NCI-H1417 (cell line): ENCODE data around the gene HNRNPA2B1.
"Not testable (repeated sequence)": the region's sequence is repeated elsewhere in the genome, so short reads cannot be mapped to it uniquely, and the experiment has no call there.

ENCODE experiments used
- DNase-seq, 3 experiments: peaks; one replicate each; lab custom pipeline; 2025; lab: John Stamatoyannopoulos, UW

Gene HNRNPA2B1

GRCh38 chr7:26185131-26185843, 15.3 kb downstream of the HNRNPA2B1 start:
- peak in 1 of 3 experiments; percentile 62 for DNase-seq

GRCh38 chr7:26184281-26185101, 16.1 kb downstream of the HNRNPA2B1 start:
- DNase-seq, result peak in 1 of 3 experiments; percentile 60

- peak in 1 of 3 experiments; percentile 60 for DNase-seq
Observed at GRCh38 chr7:26183545-26184280, 16.8 kb downstream of the HNRNPA2B1 start.

- DNase-seq, result peak in 1 of 3 experiments; percentile 48
Observed at GRCh38 chr7:26182706-26183105, 17.8 kb downstream of the HNRNPA2B1 start.

GRCh38 chr7:26182283-26182682, 18.3 kb downstream of the HNRNPA2B1 start:
- peak in 1 of 3 experiments; percentile 48 for DNase-seq

GRCh38 chr7:26181474-26182227, 18.9 kb downstream of the HNRNPA2B1 start:
- DNase-seq, result no peak

GRCh38 chr7:26180792-26181198, 19.8 kb downstream of the HNRNPA2B1 start:
- no peak for DNase-seq

- no peak for DNase-seq
Observed at GRCh38 chr7:26179826-26180497, 20.6 kb downstream of the HNRNPA2B1 start.

GRCh38 chr7:26179422-26179821, 21.1 kb downstream of the HNRNPA2B1 start:
- DNase-seq, result no peak

GRCh38 chr7:26178272-26178960, 22.1 kb downstream of the HNRNPA2B1 start:
- no peak for DNase-seq

- not testable (repeated sequence) for DNase-seq
Observed at GRCh38 chr7:26177269-26177668, 23.3 kb downstream of the HNRNPA2B1 start.

GRCh38 chr7:26176696-26177095, 23.9 kb downstream of the HNRNPA2B1 start:
- DNase-seq, result not testable (repeated sequence)

GRCh38 chr7:26175903-26176302, 24.6 kb downstream of the HNRNPA2B1 start:
- not testable (repeated sequence) for DNase-seq

GRCh38 chr7:26172048-26172447, 28.5 kb downstream of the HNRNPA2B1 start:
- no peak for DNase-seq

GRCh38 chr7:26171601-26172000, 28.9 kb downstream of the HNRNPA2B1 start:
- DNase-seq, result no peak

GRCh38 chr7:26170663-26171062, 29.9 kb downstream of the HNRNPA2B1 start:
- DNase-seq, result no peak

GRCh38 chr7:26169271-26169670, 31.3 kb downstream of the HNRNPA2B1 start:
- DNase-seq, result no peak

GRCh38 chr7:26168458-26169023, 32.0 kb downstream of the HNRNPA2B1 start:
- no peak for DNase-seq

- DNase-seq, result peak in 1 of 3 experiments; percentile 40
Observed at GRCh38 chr7:26167303-26167934, 33.1 kb downstream of the HNRNPA2B1 start.
